Naive B cell (primary cell): ENCODE results near the gene GRID2. TPM values are rescaled to one million over a fixed set of nuclear protein-coding genes. Genes with fewer than 3 reads are reported as not detected.

Source experiments
- ATAC-seq, 2 donors: fragments of 150-1000 bp; cut with Tn5 transposase; 2 replicates each; pipeline ENCODE4 v1.10.0; 2021; ENCODE audit warnings: low read depth in 2 of 2, mild to moderate bottlenecking in 2 of 2, moderate library complexity in 2 of 2
- DNase-seq: peaks from one replicate; pipeline ENCODE4 v3.0.0; 2022
- H3K27ac Mint-ChIP-seq, 6 donors: one replicate each; pipeline ENCODE4 v1.8.0; 2020 to 2022; ENCODE audit warnings: mild to moderate bottlenecking in 6 of 6, mixed read lengths in 6 of 6, moderate library complexity in 5 of 6, inconsistent platforms in 2 of 6
- H3K27me3 Mint-ChIP-seq, 3 donors: one replicate each; pipeline ENCODE4 v1.8.0; 2021 to 2022; ENCODE audit warnings: mixed read lengths in 3 of 3, mild to moderate bottlenecking in 1 of 3
- H3K36me3 Mint-ChIP-seq, 2 donors: one replicate each; pipeline ENCODE4 v1.8.0; 2020 to 2022; ENCODE audit warnings: mixed read lengths in 2 of 2, inconsistent platforms in 1 of 2, mild to moderate bottlenecking in 1 of 2
- H3K4me1 Mint-ChIP-seq, 3 donors: one replicate each; pipeline ENCODE4 v1.8.0; 2020 to 2022; ENCODE audit warnings: mixed read lengths in 3 of 3, inconsistent platforms in 1 of 3, mild to moderate bottlenecking in 1 of 3, moderate library complexity in 1 of 3
- H3K4me3 Mint-ChIP-seq, 8 donors: one replicate each; pipeline ENCODE4 v1.8.0; 2020 to 2022; ENCODE audit warnings: mild to moderate bottlenecking in 8 of 8, mixed read lengths in 8 of 8, moderate library complexity in 8 of 8, inconsistent platforms in 2 of 8
- H3K9me3 Mint-ChIP-seq, 7 donors: one replicate each; pipeline ENCODE4 v1.8.0; 2020 to 2022; ENCODE audit warnings: mixed read lengths in 7 of 7, mild to moderate bottlenecking in 5 of 7, inconsistent platforms in 2 of 7, moderate library complexity in 1 of 7
- polyA plus RNA-seq, 6 donors: library from polyadenylated mRNA; unstranded; fragments of 300-500 nt; fragmentation: Illumina TruSeq; gene quantifications; one replicate each; pipeline ENCODE4 v1.2.3, GENCODE V29; 2021; ENCODE audit warnings: low read depth in 6 of 6

Gene GRID2
- polyA plus RNA-seq, 6 donors from 2014 or later = not detected

DNA sequence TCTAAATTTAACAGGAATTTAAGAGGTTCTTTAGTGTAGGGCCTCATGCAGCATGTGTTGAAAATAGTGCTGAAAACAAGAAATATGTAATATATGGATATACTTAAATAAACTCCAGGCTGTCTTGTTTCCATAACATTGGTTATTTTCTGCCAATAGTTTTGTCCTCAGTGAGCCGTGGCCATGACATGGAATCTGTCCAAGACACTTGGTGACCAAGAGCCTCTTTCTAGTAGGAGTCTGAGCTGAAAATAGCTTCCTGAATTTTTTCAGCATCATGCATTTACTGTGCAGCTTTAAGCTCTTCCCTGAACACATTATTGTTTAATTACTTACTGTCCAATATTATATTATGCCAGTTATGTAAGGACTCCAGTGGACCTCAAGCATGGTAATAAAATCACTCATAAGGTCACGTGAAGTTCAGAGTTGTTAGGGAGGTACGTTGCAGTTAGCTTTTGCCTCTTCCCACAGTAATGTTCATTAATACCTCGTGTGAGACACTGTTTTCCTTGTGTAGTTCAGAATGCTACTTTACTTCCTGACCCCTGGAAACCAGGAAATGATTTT is 488.2 kb downstream of the GRID2 start:
- DNase-seq (no peak), ATAC-seq (no peak)
- Mint-ChIP-seq H3K4me1 (no peaks in the 10 kb centered on the region), H3K36me3 (no peaks in the 10 kb centered on the region), H3K4me3 (no peak overlapping the region), H3K9me3 (peaks cover 0 to 16% (median 2%) of the 10 kb centered on the region in 7 donors), H3K27ac (no peak overlapping the region), H3K27me3 (no peaks in the 10 kb centered on the region)

DNA sequence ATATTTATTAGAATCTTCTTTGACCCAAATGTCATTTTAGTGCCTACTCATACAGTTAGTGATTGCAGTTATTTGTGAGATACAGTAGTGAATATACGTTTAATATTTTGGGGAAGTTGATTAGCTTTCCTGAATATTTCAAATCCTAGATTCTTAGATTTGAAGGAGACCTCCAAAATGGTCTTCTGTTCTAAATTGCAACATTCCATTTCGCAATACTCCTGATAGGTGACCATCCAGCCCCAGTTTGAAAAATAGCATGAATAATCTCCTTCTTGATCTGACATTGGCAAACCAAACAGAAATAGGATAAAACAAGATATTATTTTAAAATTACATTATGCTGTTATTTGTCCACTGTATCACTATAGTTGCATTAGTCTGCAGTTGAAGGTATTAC is 505.6 kb downstream of the GRID2 start:
- no peaks in the 10 kb centered on the region for H3K27me3 Mint-ChIP-seq
- DNase-seq (no peak), ATAC-seq (no peak)
- peaks cover 0 to 5% (median 0%) of the 10 kb centered on the region in 7 donors for H3K9me3 Mint-ChIP-seq
- no peak overlapping the region for H3K27ac Mint-ChIP-seq
- no peak overlapping the region for H3K4me3 Mint-ChIP-seq
- H3K4me1 Mint-ChIP-seq = no peaks in the 10 kb centered on the region
- no peaks in the 10 kb centered on the region for H3K36me3 Mint-ChIP-seq

DNA sequence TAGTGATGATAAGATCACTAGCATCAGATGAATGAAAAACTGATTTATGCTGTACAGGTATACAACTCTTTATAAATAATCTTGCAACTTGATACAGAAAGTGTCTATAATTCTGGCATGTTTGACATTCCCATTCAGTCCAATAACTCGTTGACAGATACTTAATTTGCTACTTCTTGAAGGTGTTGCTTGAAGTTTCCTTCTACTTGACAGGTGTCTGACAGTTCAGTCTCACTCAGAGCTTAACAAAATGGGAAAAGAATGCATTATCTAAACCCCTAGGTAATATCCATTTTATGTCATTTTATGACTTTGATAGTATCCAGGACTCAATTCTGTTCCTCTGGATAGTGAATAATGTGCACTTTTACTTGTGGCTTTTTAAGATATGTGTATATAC is 508.9 kb downstream of the GRID2 start:
- peaks cover 0 to 5% (median 0%) of the 10 kb centered on the region in 7 donors for H3K9me3 Mint-ChIP-seq

DNA sequence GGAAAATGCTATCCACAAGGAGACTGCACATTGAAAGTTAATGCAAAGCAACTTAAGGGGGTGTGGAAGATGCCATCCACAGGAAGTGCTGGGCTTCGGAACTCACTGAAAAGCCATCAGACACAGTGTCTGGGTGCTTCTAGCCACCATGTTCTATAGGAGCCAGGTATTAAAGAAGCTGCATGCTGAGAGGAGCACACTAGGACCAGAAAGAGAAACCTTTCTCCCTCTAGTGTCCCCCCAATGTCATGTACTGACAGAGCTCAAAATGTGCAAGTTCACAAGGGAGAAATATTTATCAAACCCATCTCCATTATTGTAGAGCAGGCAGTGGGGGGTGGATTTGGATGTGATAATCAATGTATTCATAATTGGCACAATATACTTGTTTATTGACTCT is 510.9 kb downstream of the GRID2 start:
- ATAC-seq (no peak), DNase-seq (no peak)
- H3K4me3 Mint-ChIP-seq = no peak overlapping the region
- H3K27ac Mint-ChIP-seq = no peak overlapping the region
- H3K27me3 Mint-ChIP-seq = no peaks in the 10 kb centered on the region
- no peaks in the 10 kb centered on the region for H3K4me1 Mint-ChIP-seq
- H3K36me3 Mint-ChIP-seq = no peaks in the 10 kb centered on the region
- H3K9me3 Mint-ChIP-seq = peaks cover 0 to 2% (median 0%) of the 10 kb centered on the region in 7 donors

More for the DNA sequence above, 508.9 kb downstream of the GRID2 start:
- ATAC-seq = no peak
- no peak overlapping the region for H3K4me3 Mint-ChIP-seq
- H3K27ac Mint-ChIP-seq = no peak overlapping the region
- DNase-seq = no peak
- H3K27me3 Mint-ChIP-seq = no peaks in the 10 kb centered on the region
- no peaks in the 10 kb centered on the region for H3K36me3 Mint-ChIP-seq
- no peaks in the 10 kb centered on the region for H3K4me1 Mint-ChIP-seq

DNA sequence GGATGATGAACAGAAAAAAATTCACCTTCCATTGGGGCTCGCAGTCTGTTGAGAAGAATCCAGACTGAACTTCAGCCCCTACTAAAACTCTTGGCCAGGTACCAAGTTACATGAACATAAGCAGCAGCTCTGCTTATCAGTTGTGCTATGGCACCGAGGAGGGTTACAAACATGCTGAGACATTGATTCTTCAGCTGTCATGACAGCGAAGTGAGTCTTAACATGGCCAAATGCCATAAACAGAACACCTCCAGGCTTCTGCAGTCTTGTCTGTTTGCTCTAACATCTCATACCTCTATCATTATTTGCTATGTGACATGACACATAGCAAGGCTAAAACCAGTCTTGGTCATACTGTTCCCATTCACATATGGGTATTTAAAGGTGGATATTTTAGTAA is 521.5 kb downstream of the GRID2 start:
- no peaks in the 10 kb centered on the region for H3K4me1 Mint-ChIP-seq
- DNase-seq = no peak
- no peak overlapping the region for H3K27ac Mint-ChIP-seq
- no peaks in the 10 kb centered on the region for H3K36me3 Mint-ChIP-seq
- ATAC-seq = no peak
- no peak overlapping the region for H3K4me3 Mint-ChIP-seq
- H3K9me3 Mint-ChIP-seq = peaks cover 0 to 5% (median 0%) of the 10 kb centered on the region in 7 donors
- H3K27me3 Mint-ChIP-seq = no peaks in the 10 kb centered on the region

DNA sequence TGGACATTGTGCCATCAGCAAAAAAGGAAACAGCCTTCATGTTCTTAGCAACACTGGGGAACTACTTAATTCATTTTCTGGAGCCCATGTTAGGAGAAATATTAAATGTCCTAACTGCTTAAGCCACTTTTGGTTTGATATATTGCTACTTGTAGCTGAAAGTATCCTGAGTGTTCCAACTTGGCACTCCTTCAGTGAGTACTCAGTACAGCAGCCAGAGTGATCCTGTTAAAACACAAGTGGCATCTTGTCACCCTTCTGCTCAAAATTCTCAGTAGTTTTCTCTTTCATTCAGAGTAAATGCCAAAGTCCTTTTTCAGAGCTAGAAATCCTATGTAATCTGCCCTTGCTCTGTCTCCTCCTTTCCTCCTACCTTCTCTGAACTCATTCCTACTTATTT is 522.0 kb downstream of the GRID2 start:
- H3K9me3 Mint-ChIP-seq = peaks cover 0 to 5% (median 0%) of the 10 kb centered on the region in 7 donors
- no peak for DNase-seq
- no peak overlapping the region for H3K27ac Mint-ChIP-seq
- ATAC-seq = no peak
- no peaks in the 10 kb centered on the region for H3K27me3 Mint-ChIP-seq
- no peak overlapping the region for H3K4me3 Mint-ChIP-seq
- H3K4me1 Mint-ChIP-seq = no peaks in the 10 kb centered on the region
- H3K36me3 Mint-ChIP-seq = no peaks in the 10 kb centered on the region

DNA sequence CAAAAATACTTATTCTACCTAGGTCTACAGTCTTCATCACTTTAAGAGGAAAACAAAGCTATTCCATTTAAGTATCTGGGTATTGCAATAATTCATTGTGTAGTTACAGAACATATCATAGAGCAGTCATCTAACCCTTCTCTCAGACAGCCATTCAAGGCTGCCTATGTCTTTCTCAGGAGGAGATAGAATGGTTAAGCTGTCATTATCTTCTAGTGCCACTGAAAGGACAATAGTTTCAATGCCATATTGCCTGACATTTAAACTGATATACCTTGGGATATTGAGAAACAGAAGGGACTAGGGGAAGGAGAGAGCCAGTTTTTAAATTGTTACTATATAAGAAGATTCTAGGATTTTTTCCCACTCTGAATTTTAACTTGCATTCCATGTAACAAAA is 527.0 kb downstream of the GRID2 start:
- no peak overlapping the region for H3K27ac Mint-ChIP-seq

DNA sequence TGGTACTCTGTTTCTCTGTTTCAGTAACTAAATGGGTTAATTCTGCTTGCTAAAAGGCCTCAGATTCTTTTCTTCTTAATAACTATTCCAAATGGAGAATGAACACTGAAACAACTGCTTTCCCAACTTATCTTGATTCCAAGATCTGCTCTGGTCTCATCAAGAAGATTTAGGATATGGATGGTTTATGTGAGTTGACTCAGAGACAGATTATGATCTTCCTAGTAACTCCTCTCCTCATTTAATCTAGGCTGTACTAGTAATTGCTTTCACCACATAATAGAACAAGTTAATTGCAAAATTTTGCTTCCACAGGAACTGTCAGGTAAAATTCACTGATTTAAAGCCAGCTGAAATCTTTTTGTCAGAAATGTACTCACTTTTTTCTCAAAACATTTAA is 537.1 kb downstream of the GRID2 start:
- Mint-ChIP-seq H3K9me3 (no peaks in the 10 kb centered on the region), H3K27ac (no peak overlapping the region), H3K27me3 (no peaks in the 10 kb centered on the region), H3K4me1 (no peaks in the 10 kb centered on the region), H3K36me3 (no peaks in the 10 kb centered on the region), H3K4me3 (no peak overlapping the region)
- ATAC-seq (no peak), DNase-seq (no peak)

More for the DNA sequence above, 527.0 kb downstream of the GRID2 start:
- Mint-ChIP-seq H3K36me3 (no peaks in the 10 kb centered on the region), H3K27me3 (no peaks in the 10 kb centered on the region), H3K9me3 (peaks cover 0 to 5% (median 0%) of the 10 kb centered on the region in 7 donors), H3K4me1 (no peaks in the 10 kb centered on the region), H3K4me3 (no peak overlapping the region)
- DNase-seq (no peak), ATAC-seq (no peak)

DNA sequence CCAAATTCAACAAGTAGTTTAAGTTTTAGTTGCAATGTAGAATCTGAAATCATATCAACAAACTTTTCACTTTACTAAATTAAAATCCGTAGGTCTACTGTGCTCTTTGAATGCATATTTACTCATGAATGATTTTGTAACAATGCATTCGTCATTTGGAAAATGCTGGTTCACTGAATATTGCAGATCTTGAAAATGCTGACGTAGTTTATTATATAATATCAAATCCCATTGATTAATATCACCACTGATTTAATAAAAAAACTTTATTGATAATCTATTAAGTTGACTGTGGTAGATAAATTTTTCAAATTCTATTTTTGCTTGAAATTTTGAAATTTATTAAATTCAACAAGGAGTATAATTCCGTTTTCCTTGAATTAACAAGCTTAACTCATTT is 540.0 kb downstream of the GRID2 start:
- Mint-ChIP-seq H3K27me3 (no peaks in the 10 kb centered on the region), H3K36me3 (no peaks in the 10 kb centered on the region)

DNA sequence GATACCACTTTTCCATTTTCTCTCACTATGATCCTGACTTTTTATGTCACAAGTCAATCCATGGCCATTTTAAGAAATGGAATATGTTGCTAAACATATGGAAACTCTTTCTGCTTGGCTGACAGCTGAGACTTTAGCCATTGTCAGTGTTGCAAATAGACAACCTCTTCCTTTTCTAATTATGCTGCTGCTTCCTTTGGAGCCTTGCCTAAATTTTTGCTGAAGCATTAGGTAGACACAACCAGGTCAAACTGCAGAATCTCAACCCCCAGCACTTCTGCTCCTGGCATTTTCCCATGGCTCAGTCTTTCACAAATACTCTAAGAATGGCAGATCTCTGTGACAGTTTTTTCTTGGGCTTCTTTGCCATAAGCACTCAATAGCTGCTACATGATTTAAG is 543.3 kb downstream of the GRID2 start:
- no peak overlapping the region for H3K27ac Mint-ChIP-seq
- ATAC-seq = no peak
- H3K4me3 Mint-ChIP-seq = no peak overlapping the region

More for the DNA sequence above, 540.0 kb downstream of the GRID2 start:
- DNase-seq = no peak
- H3K9me3 Mint-ChIP-seq = peaks cover 0 to 12% (median 0%) of the 10 kb centered on the region in 7 donors
- no peak overlapping the region for H3K4me3 Mint-ChIP-seq
- no peak overlapping the region for H3K27ac Mint-ChIP-seq
- ATAC-seq = no peak
- no peaks in the 10 kb centered on the region for H3K4me1 Mint-ChIP-seq

DNA sequence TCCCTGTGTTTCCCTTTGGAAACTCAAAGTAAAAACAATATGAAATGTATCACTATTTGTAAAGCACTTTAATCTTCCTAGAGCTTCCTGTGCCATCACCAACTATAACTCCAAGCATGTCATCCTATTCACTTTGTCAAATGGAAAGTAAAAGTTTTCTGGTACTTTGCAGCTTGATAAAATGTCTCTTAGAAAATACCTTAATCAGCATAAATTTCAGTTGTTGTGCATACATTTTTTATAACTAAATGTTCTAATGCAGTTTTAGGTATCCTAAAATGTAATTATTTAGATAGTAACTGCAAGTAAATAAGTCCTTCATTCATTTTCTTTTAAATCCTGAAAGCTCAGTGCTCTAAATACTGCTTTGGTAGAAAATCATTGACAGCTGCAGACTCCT is 558.7 kb downstream of the GRID2 start:
- Mint-ChIP-seq H3K4me1 (no peaks in the 10 kb centered on the region), H3K27ac (no peak overlapping the region), H3K4me3 (no peak overlapping the region), H3K9me3 (peaks cover 0 to 6% (median 2%) of the 10 kb centered on the region in 7 donors), H3K36me3 (no peaks in the 10 kb centered on the region), H3K27me3 (no peaks in the 10 kb centered on the region)
- DNase-seq (no peak), ATAC-seq (no peak)

More for the DNA sequence above, 543.3 kb downstream of the GRID2 start:
- Mint-ChIP-seq H3K9me3 (peaks cover 0 to 12% (median 0%) of the 10 kb centered on the region in 7 donors), H3K36me3 (no peaks in the 10 kb centered on the region), H3K4me1 (no peaks in the 10 kb centered on the region), H3K27me3 (no peaks in the 10 kb centered on the region)
- DNase-seq = no peak

DNA sequence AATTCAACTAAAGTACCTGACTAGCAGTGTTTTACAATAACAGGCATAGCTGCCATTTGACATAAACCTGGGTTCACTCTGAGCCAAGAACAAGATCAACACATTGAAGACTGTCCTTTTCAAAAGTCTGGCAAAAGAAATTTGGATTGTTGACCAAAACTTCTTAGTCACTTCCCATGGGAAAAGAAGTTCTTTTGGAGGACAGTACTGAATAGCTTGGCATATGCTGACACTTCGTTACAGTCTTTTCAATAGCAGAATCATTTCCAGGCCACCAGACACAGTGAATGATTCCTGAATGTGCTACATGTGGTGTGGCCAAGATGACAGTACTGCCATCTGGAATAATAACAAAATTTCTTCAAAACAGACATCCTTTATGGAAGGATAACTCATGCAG is 560.3 kb downstream of the GRID2 start:
- H3K27ac Mint-ChIP-seq = no peak overlapping the region
- H3K4me1 Mint-ChIP-seq = no peaks in the 10 kb centered on the region
- DNase-seq (no peak), ATAC-seq (no peak)
- peaks cover 0 to 6% (median 2%) of the 10 kb centered on the region in 7 donors for H3K9me3 Mint-ChIP-seq
- no peak overlapping the region for H3K4me3 Mint-ChIP-seq
- H3K27me3 Mint-ChIP-seq = no peaks in the 10 kb centered on the region
- H3K36me3 Mint-ChIP-seq = no peaks in the 10 kb centered on the region

DNA sequence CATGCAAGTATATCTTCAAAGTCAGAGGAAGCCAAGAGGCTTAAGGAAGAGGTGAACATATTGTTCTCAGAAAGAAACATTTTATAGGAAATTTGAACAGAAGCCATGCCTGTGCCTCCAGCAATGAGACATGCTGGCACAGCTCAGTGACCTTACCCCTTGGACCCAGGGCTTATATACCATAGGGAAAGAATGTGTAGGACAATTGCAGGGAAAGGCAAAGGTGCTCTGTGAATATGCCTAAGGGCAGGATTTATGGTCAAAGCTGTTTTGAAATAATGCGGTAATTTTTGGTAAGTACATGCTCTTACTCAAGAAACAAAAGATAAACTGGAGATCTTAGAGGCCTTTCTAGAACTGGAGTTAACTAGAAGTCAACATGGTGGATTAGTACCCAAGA is 568.8 kb downstream of the GRID2 start:
- DNase-seq = no peak
- H3K4me3 Mint-ChIP-seq = no peak overlapping the region
- no peaks in the 10 kb centered on the region for H3K27me3 Mint-ChIP-seq
- no peaks in the 10 kb centered on the region for H3K4me1 Mint-ChIP-seq
- peaks cover 0 to 4% (median 0%) of the 10 kb centered on the region in 7 donors for H3K9me3 Mint-ChIP-seq
- no peak for ATAC-seq
- H3K36me3 Mint-ChIP-seq = no peaks in the 10 kb centered on the region
- H3K27ac Mint-ChIP-seq = peak overlapping the region in 1 of 6 donors; percentile 35

DNA sequence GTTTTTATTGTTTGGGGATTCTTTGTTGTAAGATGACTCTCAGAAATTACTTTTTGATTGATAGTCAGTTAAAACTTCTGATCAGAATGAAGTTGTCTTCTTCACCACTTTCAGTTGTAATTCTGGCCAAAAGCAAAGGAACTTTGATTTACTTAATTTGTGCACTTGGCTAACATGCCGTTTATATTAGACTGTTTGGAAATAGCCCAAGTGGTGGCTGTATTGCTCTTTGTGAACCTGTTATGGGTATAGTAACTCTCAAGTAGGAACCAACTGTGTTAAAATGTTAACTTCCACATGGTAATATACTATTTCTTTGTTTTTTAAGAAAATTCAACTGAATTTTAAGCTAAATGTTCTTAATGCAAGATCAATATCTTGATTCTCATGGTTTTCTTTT is 581.9 kb downstream of the GRID2 start:
- Mint-ChIP-seq H3K27ac (no peak overlapping the region), H3K4me3 (no peak overlapping the region), H3K9me3 (peaks cover 0 to 4% (median 0%) of the 10 kb centered on the region in 7 donors), H3K36me3 (no peaks in the 10 kb centered on the region), H3K4me1 (no peaks in the 10 kb centered on the region), H3K27me3 (no peaks in the 10 kb centered on the region)
- ATAC-seq (no peak), DNase-seq (no peak)

DNA sequence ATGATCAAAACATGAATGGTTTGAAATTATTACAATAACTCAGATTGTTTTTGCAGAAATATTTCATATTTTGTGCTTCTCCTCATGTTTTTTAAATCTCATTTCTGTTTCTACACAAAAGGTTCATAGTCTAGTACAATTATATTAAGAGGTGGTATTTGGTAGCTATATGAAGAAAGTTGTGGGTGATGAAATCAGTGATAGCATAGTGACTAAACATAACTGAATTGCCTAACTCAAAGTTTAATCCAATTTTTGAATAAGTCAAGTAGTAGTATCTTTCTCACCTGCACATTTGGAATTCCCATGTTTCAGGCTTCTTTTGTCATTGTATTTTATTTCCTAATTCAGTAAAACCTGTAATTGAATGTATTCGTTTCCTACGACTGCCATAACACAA is 648.7 kb downstream of the GRID2 start:
- Mint-ChIP-seq H3K4me3 (no peak overlapping the region), H3K36me3 (no peaks in the 10 kb centered on the region), H3K4me1 (no peaks in the 10 kb centered on the region), H3K9me3 (peaks cover 0 to 8% (median 7%) of the 10 kb centered on the region in 7 donors), H3K27me3 (no peaks in the 10 kb centered on the region), H3K27ac (no peak overlapping the region)
- DNase-seq (no peak), ATAC-seq (no peak)
